Tibial artery (tissue), 4 donors: Measurements from ENCODE around the gene PCDHGA3.
"Not testable (repeated sequence)": the region's sequence is repeated elsewhere in the genome, so short reads cannot be mapped to it uniquely, and the experiment has no call there.

Source experiments
- DNase-seq, 2 donors: peaks; one replicate each; pipeline ENCODE4 v3.0.0-alpha.2; 2019
- H3K27ac ChIP-seq, 2 donors: fragments of 200-600 bp; sonication (generic) in 1 of 2; 1 replicate in 1 of 2; 2 replicates in 1 of 2; pipeline ENCODE4 v1.5.1; 2018 to 2019; ENCODE audit warnings: mild to moderate bottlenecking in 1 of 2
- H3K27me3 ChIP-seq, 2 donors: fragments of 200-600 bp; sonication (generic) in 1 of 2; one replicate each; pipeline versions ENCODE4 v1.5.1 to v1.6.0; 2016 to 2019
- H3K36me3 ChIP-seq, 3 donors: fragments of 200-600 bp; sonication (generic) in 2 of 3; one replicate each; pipeline ENCODE4 v1.5.1; 2016 to 2019; ENCODE audit warnings: mild to moderate bottlenecking in 2 of 3
- H3K4me1 ChIP-seq, 4 donors: fragments of 200-600 bp; sonication (generic) in 2 of 4; 1 replicate in 3 of 4; 2 replicates in 1 of 4; pipeline ENCODE4 v1.5.1; 2016 to 2019
- H3K4me3 ChIP-seq, 2 donors: fragments of 200-600 bp; sonication (generic) in 1 of 2; 1 replicate in 1 of 2; 2 replicates in 1 of 2; pipeline ENCODE4 v1.5.1; 2018 to 2019; ENCODE audit warnings: mild to moderate bottlenecking in 2 of 2
- H3K9me3 ChIP-seq, 3 donors: fragments of 200-600 bp; sonication (generic) in 1 of 3; one replicate each; pipeline ENCODE4 v1.5.1; 2016 to 2019
- intact Hi-C: fragments of 100-400 bp; cut with DNase I; formaldehyde crosslinking; loops from one replicate; pipeline ENCODE4 v1.15.0; 2023; ENCODE audit warnings: low total_unique reads
- TF ChIP-seq, protein P1 (sequence below), 2 experiments: fragments of 200-600 bp in 1 of 2; fragments of 450-650 bp in 1 of 2; IDR thresholded peaks; one replicate each; pipeline ENCODE4 v1.5.1; 2017 to 2019; ENCODE audit warnings: antibody characterized with exemption in 2 of 2, mild to moderate bottlenecking in 1 of 2, moderate library complexity in 1 of 2

The PCDHGA3 gene

DNA sequence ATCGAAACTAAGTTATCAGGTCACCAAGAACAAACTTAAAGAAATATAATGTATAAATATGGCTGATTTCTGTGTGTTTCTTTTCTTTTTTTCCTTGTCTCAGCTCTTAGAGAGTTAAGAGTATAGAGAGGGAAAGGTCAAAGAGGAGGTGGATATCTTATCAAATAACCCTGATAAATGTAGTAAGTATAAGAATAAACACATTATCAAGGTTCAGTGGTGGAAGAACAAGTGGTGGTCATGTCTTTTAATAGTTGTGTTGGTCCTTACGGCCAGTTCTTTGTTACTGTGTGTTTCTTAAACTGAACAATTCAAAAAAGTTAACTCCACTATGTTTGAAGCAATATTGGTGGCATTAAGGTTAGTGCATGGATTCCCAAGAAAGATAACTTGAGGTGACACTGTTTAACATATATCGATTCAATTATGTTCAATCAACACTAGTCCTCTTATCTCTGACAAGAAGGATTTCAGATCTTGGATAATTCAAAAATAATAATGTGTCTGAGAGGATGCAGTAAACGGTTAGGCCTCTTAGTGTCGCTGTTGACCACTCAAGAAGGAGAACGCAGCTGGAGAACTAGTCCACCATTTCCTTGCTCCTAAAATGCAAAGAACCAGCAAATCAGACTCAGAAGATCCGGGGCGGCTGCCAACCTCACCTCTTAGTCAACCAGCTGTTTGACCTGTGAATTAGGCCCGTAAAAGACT is at the start of gene PCDHGA3:
Gene PCDHGA3 (plus strand): TSS at position 588 of the 711 bp plus-strand sequence. CDS start 205 bp downstream, outside the sequence.
- Histone ChIP-seq H3K27me3 (no peaks in the 10 kb centered on the region), H3K9me3 (peaks cover 6 to 99% (median 83%) of the 10 kb centered on the region in 3 donors), H3K36me3 (peaks cover 0 to 33% (median 24%) of the 10 kb centered on the region in 3 donors), H3K4me3 (peak within 1 kb of the TSS; percentile 5 to 28), H3K4me1 (no peaks in the 10 kb centered on the region), H3K27ac (no peak within 1 kb of the TSS)
- DNase-seq: no peak
- intact Hi-C loops: no loop called here
- TF ChIP-seq, protein P1, sequence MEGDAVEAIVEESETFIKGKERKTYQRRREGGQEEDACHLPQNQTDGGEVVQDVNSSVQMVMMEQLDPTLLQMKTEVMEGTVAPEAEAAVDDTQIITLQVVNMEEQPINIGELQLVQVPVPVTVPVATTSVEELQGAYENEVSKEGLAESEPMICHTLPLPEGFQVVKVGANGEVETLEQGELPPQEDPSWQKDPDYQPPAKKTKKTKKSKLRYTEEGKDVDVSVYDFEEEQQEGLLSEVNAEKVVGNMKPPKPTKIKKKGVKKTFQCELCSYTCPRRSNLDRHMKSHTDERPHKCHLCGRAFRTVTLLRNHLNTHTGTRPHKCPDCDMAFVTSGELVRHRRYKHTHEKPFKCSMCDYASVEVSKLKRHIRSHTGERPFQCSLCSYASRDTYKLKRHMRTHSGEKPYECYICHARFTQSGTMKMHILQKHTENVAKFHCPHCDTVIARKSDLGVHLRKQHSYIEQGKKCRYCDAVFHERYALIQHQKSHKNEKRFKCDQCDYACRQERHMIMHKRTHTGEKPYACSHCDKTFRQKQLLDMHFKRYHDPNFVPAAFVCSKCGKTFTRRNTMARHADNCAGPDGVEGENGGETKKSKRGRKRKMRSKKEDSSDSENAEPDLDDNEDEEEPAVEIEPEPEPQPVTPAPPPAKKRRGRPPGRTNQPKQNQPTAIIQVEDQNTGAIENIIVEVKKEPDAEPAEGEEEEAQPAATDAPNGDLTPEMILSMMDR (IDR thresholded peaks at IDR 0.05): peak in 1 of 2 experiments; percentile 10

DNA sequence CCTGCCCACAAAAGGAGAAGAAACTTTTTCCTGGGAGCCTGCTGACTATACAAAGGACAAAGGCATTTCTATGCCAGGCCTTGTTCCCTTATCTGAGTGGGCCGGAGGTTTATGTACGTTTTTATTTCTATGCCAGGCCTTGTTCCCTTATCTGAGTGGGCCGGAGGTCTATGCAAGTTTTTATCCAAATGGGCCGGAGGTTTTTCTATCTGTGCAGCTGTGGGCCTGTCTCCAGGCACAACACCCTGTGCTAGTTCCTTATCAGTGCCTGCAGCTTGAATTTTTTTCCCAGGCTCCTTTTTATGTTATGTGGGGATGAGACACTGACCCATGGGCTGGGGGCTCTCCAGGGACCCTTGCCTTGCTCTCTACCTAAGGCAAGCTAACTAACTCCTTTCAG is 45.3 kb upstream of the PCDHGA3 start:
- DNase-seq: no peak
- H3K27ac ChIP-seq: no peak overlapping the region
- H3K4me1 ChIP-seq: no peaks in the 10 kb centered on the region
- intact Hi-C loops: no loop called here
- H3K27me3 ChIP-seq: no peaks in the 10 kb centered on the region
- TF ChIP-seq, protein P1 (IDR thresholded peaks at IDR 0.05): no peak
- H3K4me3 ChIP-seq: no peak overlapping the region
- H3K9me3 ChIP-seq: peaks cover 3 to 100% (median 91%) of the 10 kb centered on the region in 3 donors
- peaks cover 12 to 72% (median 60%) of the 10 kb centered on the region in 3 donors for H3K36me3 ChIP-seq

DNA sequence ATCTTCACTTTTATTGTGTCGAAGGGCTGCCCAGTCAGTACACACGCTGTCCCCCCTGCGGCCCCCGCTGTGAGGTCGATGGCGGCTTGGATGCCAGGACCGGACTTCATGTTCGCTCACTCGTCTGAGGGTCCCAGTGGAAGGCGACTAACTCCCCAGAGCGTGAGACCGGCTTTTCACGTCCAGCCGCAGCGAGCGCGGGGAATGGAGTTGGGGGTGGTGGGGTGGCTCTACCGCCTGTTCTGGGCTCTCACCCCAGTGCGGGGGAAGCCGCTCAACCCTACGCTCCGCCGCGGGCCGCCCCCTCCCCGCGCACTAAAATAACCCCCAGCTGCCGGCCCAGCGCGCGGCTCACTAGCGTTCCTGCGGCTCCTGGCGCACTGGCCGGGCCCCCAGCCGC is 39.9 kb upstream of the PCDHGA3 start, which contains the start of gene SLC25A2:
Gene SLC25A2 (minus strand): TSS at position 294 of the 400 bp plus-strand sequence. CDS start 184 bp downstream, at position 110.
- no peak for DNase-seq
- Histone ChIP-seq H3K36me3 (peaks cover 6 to 53% (median 37%) of the 10 kb centered on the region in 3 donors), H3K27ac (no peak within 1 kb of the TSS), H3K9me3 (peaks cover 5 to 100% (median 94%) of the 10 kb centered on the region in 3 donors), H3K4me1 (no peaks in the 10 kb centered on the region), H3K27me3 (no peaks in the 10 kb centered on the region), H3K4me3 (no peak within 1 kb of the TSS)
- intact Hi-C loops: no loop called here
- TF ChIP-seq, protein P1 (IDR thresholded peaks at IDR 0.05): no peak

GRCh38 chr5:141306630-141307029 is 37.0 kb upstream of the PCDHGA3 start:
- Histone ChIP-seq H3K27ac (no peak overlapping the region), H3K4me1 (no peaks in the 10 kb centered on the region), H3K4me3 (no peak overlapping the region), H3K36me3 (peaks cover 6 to 50% (median 29%) of the 10 kb centered on the region in 3 donors), H3K27me3 (no peaks in the 10 kb centered on the region), H3K9me3 (peaks cover 10 to 100% (median 89%) of the 10 kb centered on the region in 3 donors)
- no peak for DNase-seq
- intact Hi-C loops: no loop called here
- TF ChIP-seq, protein P1 (IDR thresholded peaks at IDR 0.05): no peak

GRCh38 chr5:141313711-141314110 is 29.9 kb upstream of the PCDHGA3 start:
- no peaks in the 10 kb centered on the region for H3K27me3 ChIP-seq
- peaks cover 22 to 100% (median 73%) of the 10 kb centered on the region in 3 donors for H3K9me3 ChIP-seq
- DNase-seq: no peak
- peaks cover 45 to 79% (median 74%) of the 10 kb centered on the region in 3 donors for H3K36me3 ChIP-seq
- H3K27ac ChIP-seq: no peak overlapping the region
- H3K4me1 ChIP-seq: no peaks in the 10 kb centered on the region
- intact Hi-C loops: no loop called here
- TF ChIP-seq, protein P1 (IDR thresholded peaks at IDR 0.05): no peak
- no peak overlapping the region for H3K4me3 ChIP-seq

GRCh38 chr5:141316963-141317362 is 26.7 kb upstream of the PCDHGA3 start:
- H3K27ac ChIP-seq, H3K4me3 ChIP-seq, H3K27me3 ChIP-seq, intact Hi-C loops, DNase-seq: not testable (repeated sequence)
- peaks cover 22 to 86% (median 59%) of the 10 kb centered on the region in 3 donors for H3K9me3 ChIP-seq
- H3K36me3 ChIP-seq: peaks cover 55 to 79% (median 78%) of the 10 kb centered on the region in 3 donors
- H3K4me1 ChIP-seq: peaks cover 0 to 12% (median 3%) of the 10 kb centered on the region in 4 donors
